GM12892 (cell line): ENCODE data around the gene NAA30. TPM values are rescaled to one million over a fixed set of nuclear protein-coding genes. Genes with fewer than 3 reads are reported as not detected.
"Not testable (repeated sequence)": the region's sequence is repeated elsewhere in the genome, so short reads cannot be mapped to it uniquely, and the experiment has no call there.

Experiments
- DNase-seq: peaks from one replicate; pipeline ENCODE4 v3.0.0; 2011; ENCODE audit not compliant: insufficient read length
- FAIRE-seq: peaks from 2 replicates; lab custom pipeline; 2011; peaks lifted over from hg19 to GRCh38; lab: Jason Lieb, UNC
- POLR2A ChIP-seq: IDR thresholded peaks from 2 replicates; pipeline ENCODE4 v1.6.1; 2011; ENCODE audit warnings: low read depth, low read length, control low read depth
- POLR2AphosphoS5 ChIP-seq: IDR thresholded peaks from 2 replicates; pipeline ENCODE4 v1.6.1; 2011; ENCODE audit warnings: low read depth, low read length, control low read depth
- TAF1 ChIP-seq: IDR thresholded peaks from 2 replicates; pipeline ENCODE4 v1.6.1; 2011; ENCODE audit warnings: low read depth, mild to moderate bottlenecking, control low read depth, low read length, borderline replicate concordance
- polyA plus RNA-seq: library from polyadenylated mRNA; unstranded; fragments of >200 nt; gene quantifications from one replicate; pipeline ENCODE4 v1.2.1, GENCODE V29; 2012; ENCODE audit warnings: missing spikeins, inconsistent platforms; ENCODE audit not compliant: missing spikeins

NAA30 gene
- polyA plus RNA-seq, result 6.4 TPM

DNA sequence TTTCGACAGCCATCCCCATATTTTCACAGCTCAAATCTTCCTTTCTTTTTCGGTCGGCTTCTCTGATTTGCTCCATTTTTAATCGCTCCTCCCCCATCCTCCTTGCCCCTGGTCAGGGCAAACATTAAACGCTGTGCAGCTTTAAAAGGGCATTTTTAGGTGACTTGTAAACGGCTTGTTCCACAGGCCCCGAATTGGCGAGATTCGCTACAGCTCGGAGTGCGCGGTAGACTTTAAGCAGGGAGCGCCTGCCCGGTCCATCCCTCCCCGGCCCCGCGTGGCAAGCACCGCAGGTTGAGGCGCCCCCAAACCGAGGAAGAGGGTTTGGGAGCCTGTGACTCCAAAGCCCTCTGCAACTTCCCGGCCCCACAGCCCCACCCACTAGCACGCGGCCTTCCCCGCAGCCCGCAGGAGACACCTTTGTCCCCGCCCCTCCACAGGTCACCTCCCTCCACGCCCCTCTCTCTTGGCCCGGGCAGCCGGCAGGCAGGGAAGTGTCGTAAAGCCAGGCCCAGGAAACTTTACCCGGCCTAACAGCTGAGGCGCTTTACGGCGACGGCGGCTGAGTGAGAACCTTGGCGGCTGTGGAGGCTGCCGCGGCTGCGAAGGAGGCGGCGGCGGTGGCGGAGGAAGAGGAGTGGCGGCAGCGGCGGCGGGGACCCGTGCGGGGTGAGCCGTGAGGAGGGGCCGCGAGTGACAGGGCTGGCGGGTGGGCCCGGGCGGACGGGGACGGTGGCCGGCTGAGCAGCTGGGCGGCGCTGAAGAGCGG lies at the start of gene NAA30:
TSS of gene NAA30 (plus strand) at position 550 of the 769 bp plus-strand sequence. CDS start 372 bp downstream, outside the sequence.
- TF ChIP-seq POLR2A (peak; percentile 84), POLR2AphosphoS5 (no peak; the same call in 1 of the 2 replicates), TAF1 (0 out of 2 replicates have a peak, but pooled peaks have one; percentile 23)
- DNase-seq (peak; percentile 79), FAIRE-seq (peak; percentile 93)

DNA sequence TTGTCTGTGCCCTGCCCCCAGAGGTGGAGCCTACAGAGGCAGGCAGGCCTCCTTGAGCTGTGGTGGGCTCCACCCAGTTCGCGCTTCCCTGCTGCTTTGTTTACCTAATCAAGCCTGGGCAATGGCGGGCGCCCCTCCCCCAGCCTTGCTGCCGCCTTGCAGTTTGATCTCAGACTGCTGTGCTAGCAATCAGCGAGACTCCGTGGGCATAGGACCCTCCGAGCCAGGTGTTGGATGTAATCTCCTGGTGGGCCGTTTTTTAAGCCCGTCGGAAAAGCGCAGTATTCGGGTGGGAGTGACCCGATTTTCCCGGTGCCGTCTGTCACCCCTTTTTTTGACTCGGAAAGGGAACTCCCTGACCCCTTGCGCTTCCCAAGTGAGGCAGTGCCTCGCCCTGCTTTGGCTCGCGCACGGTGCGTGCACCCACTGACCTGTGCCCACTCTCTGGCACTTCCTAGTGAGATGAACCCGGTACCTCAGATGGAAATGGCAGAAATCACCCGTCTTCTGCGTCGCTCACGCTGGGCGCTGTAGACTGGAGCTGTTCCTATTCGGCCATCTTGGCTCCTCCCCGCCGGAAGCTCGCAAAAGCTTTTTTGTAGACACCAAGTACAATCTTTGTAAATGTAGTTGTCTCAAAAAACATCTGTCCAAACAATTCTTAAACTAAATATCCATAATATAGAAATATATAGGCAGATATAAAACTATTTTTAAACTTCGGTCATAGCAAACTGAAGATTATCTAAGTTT lies 46.7 kb upstream of the NAA30 start:
- DNase-seq, FAIRE-seq: not testable (repeated sequence)

DNA sequence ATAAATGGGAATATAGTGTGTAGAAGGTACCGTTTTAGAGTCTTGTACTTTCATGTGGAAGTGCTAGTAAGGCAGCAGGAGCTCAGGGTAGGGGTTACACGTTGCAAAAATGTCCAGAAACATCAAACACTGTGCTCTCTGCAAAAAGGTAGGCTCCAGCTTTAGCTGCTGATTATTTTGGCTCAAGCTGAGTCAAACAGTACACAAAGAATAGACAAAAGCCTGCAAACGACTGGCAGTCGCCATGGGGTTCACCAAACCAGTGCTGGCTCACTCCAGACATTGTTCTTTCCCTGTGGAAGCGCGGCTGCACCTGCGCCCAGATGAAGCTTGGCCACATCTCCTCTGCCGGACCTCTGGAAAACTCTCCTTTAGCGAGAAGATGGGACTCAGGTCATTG lies 45.3 kb upstream of the NAA30 start:
- no peak for TF ChIP-seq TAF1
- FAIRE-seq, result no peak
- no peak for DNase-seq

DNA sequence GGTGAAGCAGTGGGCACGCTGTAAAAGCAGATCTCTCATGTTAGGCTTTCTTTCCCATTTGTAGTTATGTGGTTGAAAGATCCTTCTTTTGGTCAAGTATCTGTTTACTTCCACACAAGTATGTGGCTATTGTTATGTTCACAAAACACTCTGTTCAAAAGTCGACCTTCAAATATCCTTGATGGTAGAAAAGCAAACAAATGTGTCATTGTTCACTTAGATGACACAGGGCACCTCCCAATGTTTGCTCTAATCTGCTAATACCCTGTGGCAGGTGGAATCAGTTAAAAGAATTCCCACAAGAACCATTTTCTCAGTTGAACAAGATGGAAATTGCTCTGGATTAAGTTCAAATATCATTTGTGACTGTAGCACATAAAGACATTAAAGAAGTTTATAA lies 43.6 kb upstream of the NAA30 start:
- FAIRE-seq, result no peak

DNA sequence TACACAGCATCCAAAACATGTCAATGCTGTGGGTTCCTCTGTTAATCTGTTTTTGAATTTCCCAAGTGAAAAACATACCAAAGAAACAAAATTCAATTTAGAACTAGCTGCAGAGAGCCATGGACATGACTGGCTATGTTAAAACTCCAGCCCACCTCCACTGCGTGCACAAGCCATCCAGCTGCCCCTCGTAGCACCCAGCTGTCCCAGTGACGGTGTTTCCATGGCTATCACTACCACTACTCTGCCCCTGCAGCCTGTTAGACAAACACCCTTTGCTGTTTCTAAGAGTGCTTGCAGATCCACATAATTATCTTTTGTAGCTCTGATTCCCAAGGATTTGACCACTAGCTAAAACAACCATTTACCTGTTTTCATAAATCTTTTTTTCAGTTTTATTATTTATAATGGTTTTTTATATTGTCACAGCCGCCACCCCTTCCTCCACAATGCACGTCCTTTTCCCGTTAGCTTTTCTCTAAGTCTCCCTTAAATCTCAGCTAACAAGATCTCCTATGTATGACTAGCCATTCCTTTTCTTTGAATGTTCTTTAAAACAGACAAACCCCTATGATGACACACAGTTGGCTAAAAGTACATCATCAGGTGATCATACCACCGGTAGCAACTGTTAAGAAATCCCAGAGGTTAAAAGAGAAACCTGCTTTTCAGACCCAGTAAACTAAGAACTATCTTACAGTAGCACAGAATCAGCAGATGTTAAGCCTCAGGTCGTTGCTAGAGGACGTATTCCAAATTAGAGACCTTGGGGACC lies 37.8 kb upstream of the NAA30 start:
- DNase-seq (no peak), FAIRE-seq (no peak)
- no peak for TF ChIP-seq POLR2AphosphoS5
- no peak for TF ChIP-seq TAF1
- no peak for TF ChIP-seq POLR2A

More for the DNA sequence above, 43.6 kb upstream of the NAA30 start:
- DNase-seq, result no peak
- TF ChIP-seq POLR2AphosphoS5 (no peak), POLR2A (no peak), TAF1 (no peak)

DNA sequence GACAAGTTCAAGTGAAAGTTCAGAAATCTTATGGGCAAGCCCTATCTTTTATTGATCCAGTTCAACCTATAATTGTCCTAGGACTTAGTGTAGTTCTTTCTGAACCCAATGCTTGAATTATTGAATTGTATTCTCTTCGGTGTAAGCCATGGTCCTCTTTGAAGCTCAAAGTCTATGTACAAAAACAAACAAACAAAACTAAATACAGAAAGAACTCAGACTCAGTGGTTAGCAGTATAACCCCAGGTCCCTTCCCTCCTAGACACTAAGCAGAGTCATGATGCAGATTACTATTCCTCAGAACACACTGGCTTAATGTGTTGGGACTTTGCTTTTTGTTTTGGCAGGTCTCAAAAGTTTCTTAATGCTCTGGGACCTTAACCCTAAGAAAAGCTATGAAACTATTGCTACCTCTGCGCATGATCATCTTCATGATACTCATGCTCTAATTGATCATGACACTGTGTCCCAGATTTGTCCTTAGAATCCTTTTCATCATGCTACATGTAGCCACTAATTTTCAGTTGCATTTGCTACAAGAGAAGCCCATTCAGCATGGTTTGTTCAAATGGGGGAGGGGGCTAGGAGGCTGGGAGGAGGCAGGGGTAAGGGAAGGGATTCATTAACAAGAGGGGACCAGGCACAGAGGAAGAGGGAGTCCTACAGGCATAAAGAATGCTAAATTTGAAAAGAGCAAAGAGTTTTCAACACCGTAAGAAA lies 35.1 kb upstream of the NAA30 start:
- no peak for DNase-seq
- TF ChIP-seq POLR2A, result no peak
- TF ChIP-seq TAF1, result no peak
- TF ChIP-seq POLR2AphosphoS5, result no peak
- FAIRE-seq, result no peak

DNA sequence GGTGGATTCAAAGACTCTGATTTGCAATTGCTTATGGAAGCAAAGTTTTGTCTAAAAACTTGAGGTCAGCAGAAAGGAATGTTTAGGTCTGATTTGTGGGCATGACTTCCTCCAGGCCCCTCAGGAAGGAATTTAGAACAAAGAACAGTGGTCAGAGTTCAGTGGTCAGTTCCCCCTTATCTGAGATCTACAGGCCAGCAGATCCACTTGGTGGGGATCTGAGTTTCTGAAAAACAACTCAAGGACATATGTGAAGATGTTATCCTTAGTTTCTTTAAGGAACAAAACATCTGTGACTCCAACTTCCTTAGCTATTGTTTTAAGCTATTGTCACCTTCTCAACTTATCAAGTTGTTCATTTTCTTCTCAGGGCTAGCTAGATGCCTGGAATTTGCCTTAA lies 28.0 kb upstream of the NAA30 start:
- no peak for FAIRE-seq
- no peak for TF ChIP-seq TAF1
- TF ChIP-seq POLR2AphosphoS5, result no peak
- TF ChIP-seq POLR2A, result no peak
- DNase-seq, result no peak

DNA sequence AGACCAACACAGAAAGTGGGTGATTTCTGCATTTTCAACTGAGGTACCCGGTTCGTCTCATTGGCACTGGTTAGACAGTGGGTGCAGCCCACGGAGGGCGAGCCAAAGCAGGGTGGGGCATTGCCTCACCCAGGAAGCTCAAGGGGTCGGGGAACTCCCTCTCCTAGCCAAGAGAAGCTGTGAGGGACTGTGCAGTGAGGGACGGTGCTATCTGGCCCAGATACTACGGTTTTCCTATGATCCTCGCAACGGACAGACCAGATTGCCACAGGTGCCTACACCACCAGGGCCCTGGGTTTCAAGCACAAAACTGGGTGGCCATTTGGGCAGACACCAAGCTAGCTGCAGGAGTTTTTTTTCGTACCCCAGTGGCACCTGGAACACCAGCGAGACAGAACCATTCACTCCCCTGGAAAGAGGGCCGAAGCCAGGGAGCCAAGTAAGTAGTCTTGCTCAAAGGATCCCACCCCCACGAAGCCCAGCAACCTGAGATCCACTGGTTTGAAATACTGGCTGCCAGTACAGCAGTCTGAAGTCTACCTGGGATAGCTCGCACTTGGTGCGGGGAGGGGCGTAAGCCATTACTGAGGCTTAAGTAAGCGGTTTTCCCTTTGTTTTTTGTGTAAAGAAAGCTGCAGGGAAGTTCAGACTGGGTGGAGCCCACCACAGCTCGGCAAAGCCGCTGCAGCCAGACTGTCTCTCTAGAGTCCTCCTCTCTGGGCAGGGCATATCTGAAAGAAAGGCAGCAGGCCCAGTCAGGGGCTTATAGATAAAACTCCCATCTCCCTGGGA lies 25.5 kb upstream of the NAA30 start:
- no peak for DNase-seq
- no peak for FAIRE-seq
- TF ChIP-seq POLR2A (no peak), TAF1 (no peak), POLR2AphosphoS5 (no peak)

DNA sequence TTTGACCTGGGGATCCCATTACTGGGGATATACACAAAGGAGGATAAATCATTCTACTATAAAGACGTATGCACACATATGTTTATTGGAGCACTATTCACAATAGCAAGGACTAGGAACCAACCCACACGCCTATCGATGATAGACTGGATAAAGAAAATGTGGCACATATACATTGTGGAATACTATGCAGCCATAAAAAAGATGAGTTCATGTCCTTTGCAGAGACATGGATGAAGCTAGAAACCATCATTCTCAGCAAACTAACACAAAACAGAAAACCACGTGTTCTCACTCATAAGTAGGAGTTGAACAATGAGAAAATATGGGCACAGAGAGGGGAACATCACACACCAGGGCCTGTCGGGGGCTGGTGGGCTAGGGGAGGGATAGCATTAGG lies 20.2 kb upstream of the NAA30 start:
- DNase-seq, FAIRE-seq: not testable (repeated sequence)

DNA sequence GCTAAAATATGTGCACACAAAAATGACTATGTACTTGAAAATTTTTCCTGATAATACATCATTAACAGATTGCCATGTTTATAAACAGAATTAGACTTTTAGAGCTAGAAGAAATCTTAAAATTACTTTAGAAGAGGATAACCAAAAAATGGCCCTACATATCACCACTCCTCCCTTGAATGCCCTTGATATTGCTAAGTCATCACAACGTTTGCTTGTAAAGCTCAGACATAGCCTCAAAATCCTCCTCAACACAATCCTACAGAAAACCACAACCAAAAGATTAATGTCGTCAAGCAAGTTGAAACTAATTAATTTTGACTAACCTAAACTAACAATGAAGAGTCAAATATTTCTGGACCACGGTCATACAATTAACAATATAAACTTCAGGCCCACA lies 19.4 kb upstream of the NAA30 start:
- no peak for DNase-seq
- no peak for FAIRE-seq
- TF ChIP-seq POLR2A (no peak), POLR2AphosphoS5 (no peak), TAF1 (no peak)

DNA sequence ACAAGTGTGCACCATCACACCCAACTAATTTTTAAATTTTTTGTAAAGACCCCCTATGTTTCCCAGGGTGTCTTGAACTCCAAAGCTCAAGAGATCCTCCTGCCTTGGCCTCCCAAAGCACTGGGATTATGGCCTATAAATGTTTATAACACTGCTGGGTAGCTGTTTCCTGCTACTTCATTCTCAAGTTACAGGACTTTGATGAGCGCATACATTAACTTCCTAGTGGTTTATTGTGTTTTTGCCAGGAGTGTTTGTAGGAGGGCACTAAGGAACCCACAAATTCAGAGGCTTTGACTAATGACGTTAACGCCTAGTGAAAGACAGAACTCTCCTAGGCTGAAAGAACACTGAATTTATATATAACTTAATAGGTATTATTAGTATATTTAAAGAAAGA lies 15.2 kb upstream of the NAA30 start:
- FAIRE-seq, result no peak
- TF ChIP-seq POLR2A, result no peak
- TF ChIP-seq POLR2AphosphoS5, result no peak
- no peak for TF ChIP-seq TAF1
- DNase-seq, result no peak
